SH-SY5Y (cell line): ENCODE results near the gene KCNK4.

ENCODE experiments used
- GATA2 ChIP-seq: IDR thresholded peaks from 2 replicates; pipeline ENCODE4 v1.6.1; 2011; ENCODE audit warnings: mild to moderate bottlenecking, low read depth, low read length
- GATA3 ChIP-seq: IDR thresholded peaks from 2 replicates; pipeline ENCODE4 v1.6.1; 2011; ENCODE audit warnings: low read depth, mild to moderate bottlenecking, low read length, moderate library complexity

DNA sequence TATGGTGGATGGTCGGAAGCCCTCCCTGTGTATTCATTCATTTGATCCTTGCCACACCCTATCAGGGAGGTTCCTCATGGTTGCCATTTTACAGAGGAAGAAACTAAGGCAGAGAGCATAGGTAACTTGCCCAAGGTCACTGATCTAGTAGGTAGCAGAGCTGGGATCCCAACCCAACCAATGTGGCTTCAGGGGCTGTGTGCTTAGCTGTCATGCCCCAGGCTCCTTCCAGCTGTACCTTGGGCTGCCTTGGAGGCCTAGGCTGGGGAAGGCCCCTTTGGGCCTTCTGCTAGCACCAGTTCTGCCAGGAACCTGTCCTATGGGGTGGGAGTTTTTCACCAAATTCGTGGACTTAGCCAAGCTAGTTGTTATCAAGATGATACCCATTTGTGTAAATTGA lies 15.3 kb upstream of the KCNK4 start:
- TF ChIP-seq GATA3 = no peak
- no peak for TF ChIP-seq GATA2
